HG02870 (cell line): Measurements from ENCODE around the gene KCNJ12.
"Not testable (repeated sequence)": the region's sequence is repeated elsewhere in the genome, so short reads cannot be mapped to it uniquely, and the experiment has no call there.

Source experiments
- ATAC-seq: cut with Tn5 transposase; IDR thresholded peaks from one replicate; pipeline ENCODE4 v1.9.1; 2021; ENCODE audit warnings: mild to moderate bottlenecking, moderate library complexity; ENCODE audit not compliant: unreplicated experiment

Gene KCNJ12

DNA sequence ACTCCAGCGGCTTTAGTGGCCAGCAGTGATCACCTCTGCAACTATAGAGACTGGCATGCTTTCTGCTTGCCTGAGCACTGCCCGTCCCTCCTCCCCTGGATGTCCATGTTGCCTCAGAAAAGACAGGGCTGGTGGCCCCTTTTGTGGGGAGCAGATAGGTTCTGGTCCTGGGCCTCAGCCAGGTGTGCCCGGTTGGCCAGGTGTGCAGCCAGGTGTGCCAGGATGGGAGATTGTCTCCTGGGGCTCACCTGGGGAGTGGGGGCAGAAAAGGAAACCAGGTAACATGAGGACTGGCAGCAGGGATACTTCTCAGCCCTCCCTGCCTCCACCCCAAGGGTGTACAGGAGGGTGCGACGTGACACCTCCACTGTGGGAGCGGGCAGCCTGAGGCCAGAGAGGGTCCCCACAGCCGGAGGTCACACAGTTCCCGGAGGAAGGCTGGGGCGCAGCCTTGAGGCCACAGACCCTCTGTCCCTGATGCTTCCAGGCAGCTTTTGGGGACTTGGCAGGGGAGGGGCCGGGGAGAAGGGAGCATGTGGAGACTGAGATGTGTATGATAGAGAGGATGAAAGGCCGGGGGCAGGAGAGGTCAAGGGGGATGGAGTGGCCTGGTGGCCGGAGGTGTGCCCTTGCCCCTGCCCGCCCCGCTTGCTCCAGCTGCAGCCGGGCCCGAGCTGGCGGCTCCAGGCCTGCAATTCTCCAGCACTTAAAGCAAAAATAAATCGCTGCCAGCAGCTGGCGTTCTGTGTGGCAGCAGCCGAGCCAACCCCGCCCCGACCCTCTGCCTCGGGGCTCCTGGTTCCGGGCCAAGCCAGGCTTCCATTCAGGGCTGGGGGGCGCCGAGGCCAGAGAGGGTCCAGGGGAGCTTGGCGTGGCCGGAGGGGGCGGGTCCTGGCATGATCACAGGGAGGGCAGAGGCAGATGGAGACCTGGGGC, 6.7 kb downstream of the KCNJ12 start:
- no peak for ATAC-seq

DNA sequence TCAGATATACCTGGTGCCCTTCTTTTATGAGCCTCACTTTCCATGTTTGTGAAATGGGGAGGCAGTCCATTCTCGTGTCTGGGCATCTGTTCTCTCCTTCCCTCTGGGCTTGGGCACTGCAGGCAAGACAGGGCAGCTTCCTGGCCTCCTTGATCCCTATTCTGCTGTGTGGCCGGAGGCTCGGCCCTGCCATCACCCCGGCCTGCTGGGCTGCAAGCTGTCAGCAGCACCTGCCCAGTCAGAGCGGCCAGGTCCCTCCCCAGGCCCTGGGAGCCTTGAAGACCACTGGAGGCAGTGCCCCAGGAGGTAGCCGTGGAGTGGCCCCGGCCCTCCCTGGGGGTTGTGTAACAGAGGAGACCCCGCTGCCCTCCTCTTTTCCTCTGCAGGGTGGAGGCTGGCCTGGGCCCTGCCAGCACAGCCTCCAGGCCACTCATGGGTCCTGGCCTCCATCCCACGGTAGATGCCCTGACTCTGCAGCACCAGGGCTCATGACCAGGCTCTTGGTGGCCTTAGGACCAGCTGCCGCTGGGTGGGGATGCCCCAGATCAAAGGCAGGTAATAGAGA, 9.2 kb downstream of the KCNJ12 start:
- ATAC-seq, result no peak

DNA sequence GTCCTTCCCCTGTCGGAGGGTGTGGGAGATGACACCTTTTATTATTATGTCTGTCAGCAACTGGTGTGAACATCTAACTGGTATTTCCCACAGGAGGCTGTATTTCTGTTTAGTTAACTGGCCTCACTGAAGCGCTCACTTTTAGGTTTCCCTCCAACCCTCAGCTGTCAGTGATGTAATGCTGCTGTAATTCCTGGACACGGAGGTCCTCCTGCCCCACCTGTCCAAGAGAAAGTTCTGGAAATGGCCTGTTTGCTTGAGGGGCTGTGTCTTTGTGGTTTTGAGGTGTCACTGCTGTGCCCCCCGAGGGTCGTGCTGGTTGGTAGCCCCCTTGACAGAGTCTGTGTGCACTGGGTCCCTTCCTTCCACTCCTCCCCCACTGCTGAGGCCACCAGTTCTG, 11.5 kb downstream of the KCNJ12 start:
- ATAC-seq, result no peak

DNA sequence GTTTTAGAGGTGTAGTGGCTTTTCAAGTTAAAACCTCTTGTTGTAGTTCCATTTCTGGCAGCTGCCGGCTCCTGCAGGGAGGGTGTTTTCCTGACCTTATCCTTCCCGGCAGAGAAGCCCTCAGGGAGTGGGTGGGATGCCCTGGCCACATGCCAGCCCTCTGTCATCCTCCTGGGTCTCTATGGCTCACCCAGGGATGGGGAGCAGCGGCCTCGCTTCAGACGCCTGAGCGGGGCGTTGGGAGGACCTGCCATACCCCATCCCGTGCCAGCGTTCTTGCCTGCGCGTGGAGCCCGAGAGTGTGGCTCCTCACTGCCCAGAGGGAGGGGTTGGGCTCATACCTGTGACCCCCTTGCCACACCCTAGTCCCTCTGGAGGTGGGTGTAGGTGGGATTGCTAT, 11.9 kb downstream of the KCNJ12 start:
- no peak for ATAC-seq

DNA sequence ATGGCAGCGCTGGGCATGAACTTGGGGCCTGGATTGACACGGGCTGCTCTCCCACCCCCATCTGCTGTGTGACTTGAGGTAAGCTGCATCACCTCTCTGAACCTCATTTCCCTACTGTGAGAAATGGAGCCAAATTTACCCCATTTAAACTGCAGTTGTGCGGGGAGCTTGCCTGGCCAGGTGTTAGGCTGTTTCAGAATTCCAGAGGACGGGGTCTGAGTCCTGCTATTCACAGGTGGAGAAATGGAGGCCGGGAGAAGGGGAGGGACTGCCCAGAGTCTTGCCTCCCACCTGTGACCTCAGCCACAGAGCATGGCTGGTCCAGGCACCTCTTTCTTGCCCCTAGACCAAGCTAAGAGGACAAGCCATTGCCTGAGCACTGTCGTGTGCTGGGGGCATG, 12.8 kb downstream of the KCNJ12 start:
- no peak for ATAC-seq

- no peak for ATAC-seq
These were observed 13.2 kb downstream of the KCNJ12 start for GRCh38 chr17:21389394-21389793.

DNA sequence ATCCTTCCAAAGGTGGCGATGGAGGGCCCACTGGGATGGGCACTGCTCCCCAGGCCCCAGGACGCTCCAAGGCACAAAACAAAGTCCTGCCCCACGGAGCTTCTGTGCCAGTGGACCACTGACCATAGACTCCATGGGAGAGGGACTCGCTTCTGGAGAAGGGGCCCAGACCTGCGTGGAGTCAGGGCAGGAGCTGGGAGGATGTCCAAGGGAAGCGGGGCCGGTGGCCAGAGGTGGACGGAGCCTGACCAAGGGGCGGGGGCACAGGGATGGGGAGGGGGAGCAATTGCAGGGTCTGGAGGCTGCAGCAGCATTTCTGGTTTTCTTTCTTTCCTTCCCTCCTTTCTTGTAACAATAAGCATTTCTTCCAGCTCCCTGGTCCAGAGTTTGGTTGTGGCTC, 14.1 kb downstream of the KCNJ12 start:
- no peak for ATAC-seq

DNA sequence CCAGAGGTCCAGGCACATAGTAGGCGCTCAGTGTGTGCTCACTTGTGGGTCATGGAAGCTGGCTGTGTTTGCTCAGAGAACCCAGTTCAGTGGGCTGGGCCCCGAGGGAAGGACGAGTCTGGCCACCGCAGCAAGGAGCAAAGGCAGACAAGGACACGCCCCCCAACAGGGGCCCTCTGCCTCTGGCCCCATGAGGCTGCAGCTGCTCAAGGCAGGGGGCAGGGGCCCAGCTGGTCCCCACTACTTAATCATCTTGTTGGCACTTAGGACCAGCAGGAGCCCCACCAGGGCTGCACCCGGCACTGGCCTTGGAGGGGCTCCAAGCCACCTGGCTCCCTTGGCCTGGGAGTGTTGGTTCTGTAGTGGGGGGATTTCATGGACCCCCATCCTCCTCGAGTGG, 16.1 kb downstream of the KCNJ12 start:
- ATAC-seq, result no peak

GRCh38 chr17:21394265-21394664, 18.1 kb downstream of the KCNJ12 start:
- no peak for ATAC-seq

- no peak for ATAC-seq
These were observed 19.6 kb downstream of the KCNJ12 start for GRCh38 chr17:21395764-21396163.

DNA sequence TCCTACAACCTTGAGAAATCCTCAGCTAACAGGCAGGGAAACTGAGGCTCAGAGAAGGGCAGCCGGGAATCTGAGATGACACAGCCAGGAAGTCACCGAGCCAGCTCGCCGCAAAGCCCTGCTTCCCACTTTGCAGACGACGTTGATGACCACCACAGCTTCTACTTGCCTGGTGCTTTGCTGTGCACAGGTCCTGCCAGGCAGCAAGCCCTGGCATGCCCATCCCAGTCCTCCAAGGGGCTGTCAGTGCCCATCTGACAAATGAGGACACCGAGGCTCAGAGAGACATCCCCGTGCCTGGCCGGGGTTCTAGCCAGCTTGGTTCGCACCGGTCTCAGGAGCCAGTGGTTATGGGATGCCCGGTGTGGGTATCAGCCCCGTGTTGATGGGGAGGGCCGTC, 20.1 kb downstream of the KCNJ12 start:
- ATAC-seq, result no peak

- no peak for ATAC-seq
These were observed 21.4 kb downstream of the KCNJ12 start for GRCh38 chr17:21397341-21398190.

GRCh38 chr17:21399474-21400186, 23.5 kb downstream of the KCNJ12 start:
- no peak for ATAC-seq

- ATAC-seq, result not testable (repeated sequence)
These were observed 24.0 kb downstream of the KCNJ12 start for GRCh38 chr17:21400187-21400569.

DNA sequence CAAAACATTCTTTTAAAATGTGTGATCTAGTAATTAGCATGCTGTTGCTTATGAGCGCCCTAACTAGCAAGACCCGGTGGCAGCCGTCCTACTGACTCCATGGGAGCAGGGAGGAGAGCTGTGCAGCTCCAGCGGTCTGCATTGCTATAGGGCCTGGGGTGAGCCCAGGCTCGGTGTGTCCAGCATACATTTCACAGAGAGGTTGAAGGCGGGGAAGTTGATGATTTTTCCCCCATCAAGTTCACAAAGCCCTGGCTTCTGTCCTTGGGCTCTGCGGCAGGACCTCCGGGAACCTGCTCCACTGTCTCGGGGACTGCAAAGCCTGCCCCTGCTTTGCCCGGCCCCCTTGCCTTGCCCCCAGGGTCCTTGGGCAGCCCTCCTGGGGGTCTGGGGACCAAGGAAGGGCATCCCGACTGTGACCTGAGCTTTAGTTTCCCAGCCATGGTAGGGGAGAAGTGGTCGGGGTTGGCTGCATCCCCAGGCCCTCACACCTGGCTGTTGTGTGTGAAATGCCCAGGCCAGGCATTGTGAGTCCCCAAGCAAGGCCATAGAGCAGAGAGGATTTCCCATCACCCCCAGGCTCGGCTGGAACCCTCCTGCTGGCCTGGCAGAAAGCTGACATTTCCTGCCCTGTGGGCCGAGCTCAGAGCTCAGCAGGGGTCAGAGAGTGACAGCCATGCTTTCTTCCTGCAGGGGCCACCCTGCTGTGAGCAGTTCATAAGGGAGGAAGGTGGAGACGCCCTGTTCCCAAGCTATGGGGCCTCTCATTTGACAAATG, 24.8 kb downstream of the KCNJ12 start:
- ATAC-seq, result no peak

DNA sequence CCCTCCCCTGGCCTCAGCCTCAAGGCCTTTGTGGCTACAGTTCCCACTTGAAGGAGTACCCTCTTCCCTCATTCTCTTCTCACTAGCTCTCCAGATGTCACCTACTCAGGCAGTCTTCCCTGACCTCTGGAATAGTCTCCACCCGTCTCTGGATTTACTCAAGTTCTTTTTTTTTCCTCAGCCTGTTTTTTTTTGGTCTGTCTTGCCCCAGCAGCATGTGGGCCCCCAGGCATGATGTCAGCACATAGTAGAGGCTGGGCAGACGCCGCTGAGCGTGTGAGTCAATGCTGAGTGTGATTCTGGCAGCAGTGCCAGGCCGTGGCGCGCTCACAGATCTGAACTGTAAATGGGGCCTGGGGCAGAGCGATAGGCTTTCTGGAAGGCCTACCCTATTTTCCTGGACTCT, 26.0 kb downstream of the KCNJ12 start:
- ATAC-seq, result not testable (repeated sequence)

- ATAC-seq, result not testable (repeated sequence)
These were observed 26.8 kb downstream of the KCNJ12 start for GRCh38 chr17:21402926-21403325.

DNA sequence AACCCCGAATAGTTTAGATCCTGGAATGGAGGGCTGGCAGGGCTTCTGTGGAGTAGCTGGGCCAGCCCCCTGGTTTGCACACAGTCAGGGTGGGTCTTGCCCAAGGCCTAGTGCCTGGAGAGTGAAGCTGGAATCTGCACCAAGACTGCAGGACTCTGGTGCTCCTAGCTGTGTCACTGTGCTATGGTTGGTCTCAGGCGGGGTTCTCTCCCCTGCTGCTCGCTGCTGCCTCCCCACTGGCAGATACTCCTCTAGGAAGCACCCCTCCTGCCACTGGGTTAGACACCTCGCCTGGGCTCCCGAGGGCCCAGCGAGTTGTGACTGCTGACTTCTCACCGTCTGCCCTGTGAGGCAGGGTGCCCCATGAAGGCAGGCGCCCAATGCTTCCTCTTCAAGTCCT, 27.9 kb downstream of the KCNJ12 start:
- ATAC-seq, result not testable (repeated sequence)

GRCh38 chr17:21404539-21404938, 28.4 kb downstream of the KCNJ12 start:
- not testable (repeated sequence) for ATAC-seq
